Mesothelial cell of epicardium (in vitro differentiated cells): ENCODE results near the gene CD247. TPM values are rescaled to one million over a fixed set of nuclear protein-coding genes. Genes with fewer than 3 reads are reported as not detected.

Source experiments
- DNase-seq, 2 experiments: peaks; one replicate each; pipeline ENCODE4 v3.0.0; 2021; ENCODE audit warnings: low spot score in 2 of 2; ENCODE audit not compliant: unreplicated experiment in 2 of 2
- H3K27ac Mint-ChIP-seq: 2 replicates; pipeline ENCODE4 v1.8.0; 2021; ENCODE audit warnings: mixed read lengths
- H3K27me3 Mint-ChIP-seq: 2 replicates; pipeline ENCODE4 v1.8.0; 2021; ENCODE audit warnings: low read depth, mixed read lengths
- H3K36me3 Mint-ChIP-seq: 2 replicates; pipeline ENCODE4 v1.8.0; 2021; ENCODE audit warnings: mixed read lengths
- H3K4me1 Mint-ChIP-seq: 2 replicates; pipeline ENCODE4 v1.8.0; 2021; ENCODE audit warnings: mixed read lengths
- H3K4me3 Mint-ChIP-seq: 2 replicates; pipeline ENCODE4 v1.8.0; 2021; ENCODE audit warnings: mild to moderate bottlenecking, moderate library complexity, mixed read lengths
- H3K9me3 Mint-ChIP-seq: 2 replicates; pipeline ENCODE4 v1.8.0; 2021; ENCODE audit warnings: mixed read lengths
- total RNA-seq: library from RNA; stranded (reverse); gene quantifications from 3 replicates; pipeline ENCODE4 v1.2.1, GENCODE V29; 2021
- TF ChIP-seq, protein P1 (sequence below): fragments of 200-600 bp; sonication (generic); IDR thresholded peaks from one replicate; pipeline ENCODE4 v1.5.0; 2021; ENCODE audit warnings: antibody characterized with exemption; ENCODE audit not compliant: unreplicated experiment

Gene CD247
- total RNA-seq, 1 donor from 2014 or later = 0.13 TPM

DNA sequence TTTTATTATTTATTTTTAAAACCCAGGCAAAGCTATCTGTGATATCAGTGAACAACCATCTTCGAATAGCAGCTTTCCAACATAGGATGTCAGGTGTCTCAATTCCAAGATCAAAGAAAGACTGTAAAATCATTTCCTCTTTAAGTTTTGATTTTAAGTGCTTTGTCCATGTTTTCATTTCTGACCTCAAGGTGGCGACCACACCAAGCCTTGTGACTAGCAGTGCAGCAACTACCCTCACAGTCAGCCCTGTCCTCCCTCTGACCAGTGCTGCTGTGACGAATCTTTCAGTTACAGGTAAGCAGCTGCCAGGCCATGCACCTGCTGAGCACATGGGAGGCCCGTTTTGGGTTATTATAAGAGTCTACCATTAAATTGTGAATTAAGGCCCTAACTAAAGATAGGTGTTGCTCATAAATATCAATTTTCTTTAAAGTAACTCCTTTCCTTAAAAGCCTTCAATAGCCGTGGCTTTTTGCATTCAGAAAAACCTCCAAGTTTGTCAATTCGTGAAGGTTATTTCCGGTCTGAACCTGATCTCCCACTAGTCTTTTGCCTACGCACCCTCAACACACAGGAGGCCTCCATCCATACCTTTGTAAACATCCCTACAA is 117.0 kb downstream of the CD247 start:
- H3K27ac Mint-ChIP-seq = no peak overlapping the region

DNA sequence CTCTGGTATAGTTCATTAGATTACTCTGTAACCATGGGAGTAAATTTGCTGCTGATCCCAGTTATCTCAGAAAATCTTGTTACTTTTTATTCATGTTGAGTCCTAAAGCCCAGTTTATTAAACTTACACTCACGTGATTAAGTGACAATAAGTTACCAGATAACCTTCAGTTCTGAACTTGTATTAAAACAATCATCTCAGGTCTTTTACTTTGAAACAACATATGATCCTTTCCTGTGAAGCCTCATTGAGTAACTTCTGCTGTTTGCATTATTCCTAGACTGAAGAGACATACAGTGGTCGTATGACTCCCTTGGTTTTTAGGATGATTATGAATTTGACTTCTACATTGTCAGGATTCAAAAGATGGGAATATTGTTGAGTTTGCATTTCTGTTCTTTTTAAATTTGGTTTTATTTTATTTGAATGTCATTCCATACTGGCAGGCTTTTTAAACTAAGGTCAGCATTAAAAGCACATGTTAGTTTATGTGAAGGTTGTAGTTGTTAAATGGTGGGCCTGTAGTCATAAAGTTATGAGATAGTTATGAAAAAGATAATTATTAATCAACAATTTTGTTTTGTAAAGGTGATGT is 117.9 kb downstream of the CD247 start:
- TF ChIP-seq, protein P1, sequence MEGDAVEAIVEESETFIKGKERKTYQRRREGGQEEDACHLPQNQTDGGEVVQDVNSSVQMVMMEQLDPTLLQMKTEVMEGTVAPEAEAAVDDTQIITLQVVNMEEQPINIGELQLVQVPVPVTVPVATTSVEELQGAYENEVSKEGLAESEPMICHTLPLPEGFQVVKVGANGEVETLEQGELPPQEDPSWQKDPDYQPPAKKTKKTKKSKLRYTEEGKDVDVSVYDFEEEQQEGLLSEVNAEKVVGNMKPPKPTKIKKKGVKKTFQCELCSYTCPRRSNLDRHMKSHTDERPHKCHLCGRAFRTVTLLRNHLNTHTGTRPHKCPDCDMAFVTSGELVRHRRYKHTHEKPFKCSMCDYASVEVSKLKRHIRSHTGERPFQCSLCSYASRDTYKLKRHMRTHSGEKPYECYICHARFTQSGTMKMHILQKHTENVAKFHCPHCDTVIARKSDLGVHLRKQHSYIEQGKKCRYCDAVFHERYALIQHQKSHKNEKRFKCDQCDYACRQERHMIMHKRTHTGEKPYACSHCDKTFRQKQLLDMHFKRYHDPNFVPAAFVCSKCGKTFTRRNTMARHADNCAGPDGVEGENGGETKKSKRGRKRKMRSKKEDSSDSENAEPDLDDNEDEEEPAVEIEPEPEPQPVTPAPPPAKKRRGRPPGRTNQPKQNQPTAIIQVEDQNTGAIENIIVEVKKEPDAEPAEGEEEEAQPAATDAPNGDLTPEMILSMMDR = no peak
- H3K36me3 Mint-ChIP-seq = peaks cover 17% of the 10 kb centered on the region
- no peak overlapping the region for H3K4me3 Mint-ChIP-seq
- no peak for DNase-seq
- H3K4me1 Mint-ChIP-seq = peaks cover 7% of the 10 kb centered on the region
- H3K27me3 Mint-ChIP-seq = no peaks in the 10 kb centered on the region
- H3K27ac Mint-ChIP-seq = no peak overlapping the region
- no peaks in the 10 kb centered on the region for H3K9me3 Mint-ChIP-seq

More for the DNA sequence above, 117.0 kb downstream of the CD247 start:
- H3K4me3 Mint-ChIP-seq = no peak overlapping the region
- H3K4me1 Mint-ChIP-seq = peaks cover 7% of the 10 kb centered on the region
- TF ChIP-seq, protein P1 = peak; percentile 30
- peaks cover 22% of the 10 kb centered on the region for H3K36me3 Mint-ChIP-seq
- H3K27me3 Mint-ChIP-seq = no peaks in the 10 kb centered on the region
- DNase-seq = no peak
- H3K9me3 Mint-ChIP-seq = no peaks in the 10 kb centered on the region

DNA sequence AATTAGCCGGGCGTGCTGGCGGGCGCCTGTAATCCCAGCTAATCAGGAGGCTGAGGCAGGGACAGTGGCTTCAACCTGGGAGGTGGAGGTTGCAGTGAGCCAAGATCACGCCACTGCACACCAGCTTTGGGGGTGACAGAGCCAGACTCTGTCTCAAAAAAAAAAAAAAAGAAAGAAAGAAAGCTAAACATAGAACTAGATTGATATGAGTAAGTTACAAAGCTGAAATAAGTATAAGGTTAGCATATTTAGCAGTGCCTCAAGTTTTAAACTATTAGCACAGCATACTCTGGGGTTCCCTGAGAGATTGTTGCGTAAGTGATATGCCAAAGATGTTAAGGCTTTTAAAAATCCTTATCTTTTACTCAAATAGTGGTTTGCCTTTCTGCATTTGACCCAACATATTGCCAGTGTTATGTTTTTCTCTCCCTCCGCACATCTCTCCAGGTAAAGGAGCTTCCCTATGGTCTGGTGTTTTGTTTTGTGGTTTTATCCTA is 126.1 kb downstream of the CD247 start:
- no peak for DNase-seq
- Mint-ChIP-seq H3K27me3 (no peaks in the 10 kb centered on the region), H3K4me1 (no peaks in the 10 kb centered on the region), H3K9me3 (no peaks in the 10 kb centered on the region), H3K27ac (no peak overlapping the region), H3K36me3 (peaks cover 11% of the 10 kb centered on the region), H3K4me3 (no peak overlapping the region)
- TF ChIP-seq, protein P1 = no peak

DNA sequence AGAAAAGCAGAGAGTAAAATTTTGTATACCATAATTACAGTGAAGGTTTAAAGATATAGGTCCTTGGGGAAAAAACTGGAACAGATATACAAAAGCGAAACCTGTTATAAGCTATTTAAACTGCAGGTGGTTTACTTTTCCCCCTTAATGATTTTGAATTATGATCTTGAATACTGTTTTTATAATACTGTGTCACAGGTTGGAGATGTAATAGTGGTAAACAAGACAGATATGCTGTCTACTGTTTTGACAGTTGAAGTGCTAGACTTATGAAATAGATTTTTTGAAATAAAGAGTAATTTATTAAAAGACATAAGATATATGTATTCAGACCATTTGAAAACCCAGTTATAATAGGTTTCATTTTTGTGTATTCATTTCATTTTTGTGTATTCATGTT is 129.4 kb downstream of the CD247 start:
- TF ChIP-seq, protein P1 = no peak
- no peak overlapping the region for H3K27ac Mint-ChIP-seq
- peaks cover 3% of the 10 kb centered on the region for H3K9me3 Mint-ChIP-seq
- H3K4me3 Mint-ChIP-seq = no peak overlapping the region
- DNase-seq = no peak
- H3K4me1 Mint-ChIP-seq = no peaks in the 10 kb centered on the region
- H3K27me3 Mint-ChIP-seq = no peaks in the 10 kb centered on the region
- H3K36me3 Mint-ChIP-seq = peaks cover 32% of the 10 kb centered on the region

DNA sequence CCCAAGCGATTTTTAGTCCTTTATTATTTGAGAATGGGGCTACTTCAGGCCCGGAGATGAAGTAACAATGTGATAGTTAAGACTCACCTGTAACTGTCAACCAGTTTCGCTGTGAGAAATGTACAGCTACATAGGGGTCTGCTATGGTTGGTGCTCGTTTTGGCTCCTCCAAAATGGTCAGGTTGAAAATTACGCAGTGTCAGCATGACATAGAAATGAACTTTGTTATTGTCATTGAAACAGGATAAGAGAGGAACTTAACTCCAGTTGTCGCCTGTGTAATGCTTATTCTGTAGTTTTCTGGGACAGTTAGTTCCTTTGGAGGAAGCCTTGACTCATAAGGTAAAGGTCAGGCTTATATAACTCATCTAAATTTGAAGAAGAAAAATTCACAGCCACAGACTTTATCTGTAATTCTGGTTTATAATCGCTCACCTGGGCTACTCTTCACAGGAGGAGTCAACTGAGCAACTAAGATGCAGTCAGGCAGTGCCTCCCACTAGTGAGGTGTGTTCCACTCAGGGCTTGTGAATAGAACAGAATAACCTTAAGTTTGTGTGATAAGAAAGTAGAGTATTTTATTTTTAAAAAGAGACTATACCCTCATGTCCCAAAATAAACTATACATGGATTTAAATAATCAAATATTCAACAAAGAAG is 130.9 kb downstream of the CD247 start:
- TF ChIP-seq, protein P1 = no peak
- Mint-ChIP-seq H3K9me3 (peaks cover 3% of the 10 kb centered on the region), H3K27me3 (no peaks in the 10 kb centered on the region), H3K27ac (no peak overlapping the region), H3K4me3 (no peak overlapping the region), H3K4me1 (no peaks in the 10 kb centered on the region), H3K36me3 (peaks cover 34% of the 10 kb centered on the region)
- no peak for DNase-seq

Other genes with a start within 250 kb of the CD247 start
- gene CREG1, start 35.2 kb upstream of the CD247 start, total RNA-seq = 40.8 to 45.0 TPM (median 41.7 TPM) in 3 replicates
- 0.76 to 1.2 TPM (median 0.97 TPM) in 3 replicates for gene RCSD1, start 111.7 kb upstream of the CD247 start, total RNA-seq
- gene MPZL1, start 203.5 kb upstream of the CD247 start, total RNA-seq = 134 to 154 TPM (median 138 TPM) in 3 replicates